ENCODE data around the gene ZSCAN5B.
"Not testable (repeated sequence)": the region's sequence is repeated elsewhere in the genome, so short reads cannot be mapped to it uniquely, and the experiment has no call there.

The ZSCAN5B gene

DNA sequence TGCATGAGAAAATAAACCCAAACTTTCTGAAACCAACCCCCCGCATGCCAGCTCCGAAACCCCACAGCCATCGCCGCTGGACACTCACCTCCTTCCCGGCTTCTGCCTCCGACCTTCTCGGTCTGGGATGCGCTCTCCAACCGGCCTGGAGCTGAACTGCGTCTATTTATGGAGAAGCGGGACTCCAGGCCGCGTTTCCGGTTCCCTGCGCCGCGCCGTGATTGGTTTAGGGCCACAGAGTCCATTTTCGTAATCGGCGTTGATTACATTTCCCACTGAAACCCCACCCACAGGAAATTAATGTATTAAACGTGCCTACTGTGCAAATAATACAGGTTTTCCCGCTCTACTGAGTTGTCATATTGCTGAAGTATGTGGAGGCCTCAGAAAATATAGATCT is at the start of gene ZSCAN5B:
Gene ZSCAN5B (minus strand): TSS at position 138 of the 400 bp plus-strand sequence. CDS start 4,731 bp downstream, outside the sequence.
- DNase-seq: not testable (repeated sequence)

GRCh38 chr19:56245764-56246163 is 48.2 kb upstream of the ZSCAN5B start:
- not testable (repeated sequence) for DNase-seq

DNA sequence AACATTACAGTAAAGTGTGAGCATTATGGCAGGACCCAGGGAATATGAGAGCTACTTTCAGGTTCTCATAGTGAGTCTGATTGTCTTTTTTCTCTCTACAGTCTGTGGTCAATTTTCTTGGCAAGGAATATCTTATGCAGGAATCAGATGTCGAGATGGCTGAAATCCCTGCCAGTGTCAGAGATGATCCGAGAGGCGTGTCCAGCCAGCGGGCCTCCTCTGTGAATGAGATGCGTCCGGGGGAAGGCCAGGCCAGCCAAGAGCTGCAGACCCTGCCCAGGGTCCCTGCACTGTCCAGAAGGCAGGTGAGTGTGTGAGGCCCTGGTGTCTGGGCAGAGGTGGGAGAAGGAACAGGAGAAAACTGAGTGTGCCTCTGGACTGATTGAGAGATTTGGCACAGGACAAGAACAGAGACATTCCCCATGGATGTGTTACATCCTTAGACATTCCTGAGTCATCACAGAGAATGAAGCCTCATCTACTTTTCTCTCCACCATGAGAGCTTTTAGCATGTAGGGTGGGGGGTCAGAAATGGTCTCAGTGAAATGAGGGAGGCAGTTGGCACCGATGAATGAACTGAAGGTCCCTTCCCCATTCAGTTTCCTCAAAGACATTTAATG is 47.6 kb upstream of the ZSCAN5B start:
- DNase-seq: no peak

GRCh38 chr19:56223481-56223880 is 25.9 kb upstream of the ZSCAN5B start:
- no peak for DNase-seq

DNA sequence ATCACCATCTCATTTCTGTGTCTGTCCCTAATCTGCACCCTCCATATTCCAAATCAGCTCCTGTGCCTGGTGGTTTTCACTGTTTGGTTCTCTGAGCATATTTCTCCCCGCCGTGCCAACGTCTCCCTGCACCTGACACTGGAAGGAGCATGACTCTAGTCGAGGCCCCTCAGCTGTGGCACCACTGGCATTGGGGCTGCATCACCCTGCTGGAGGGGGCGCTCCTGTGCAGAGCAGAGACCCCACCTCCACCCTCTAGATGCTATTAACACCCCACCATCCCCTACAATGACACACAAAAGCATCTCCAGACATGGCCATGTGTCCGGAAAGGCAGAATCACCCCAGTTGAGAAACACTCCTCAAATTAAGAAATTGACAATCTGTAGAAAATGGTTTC is 25.3 kb upstream of the ZSCAN5B start:
- DNase-seq: no peak

- DNase-seq: no peak
Measured at GRCh38 chr19:56221851-56222250, 24.3 kb upstream of the ZSCAN5B start.

DNA sequence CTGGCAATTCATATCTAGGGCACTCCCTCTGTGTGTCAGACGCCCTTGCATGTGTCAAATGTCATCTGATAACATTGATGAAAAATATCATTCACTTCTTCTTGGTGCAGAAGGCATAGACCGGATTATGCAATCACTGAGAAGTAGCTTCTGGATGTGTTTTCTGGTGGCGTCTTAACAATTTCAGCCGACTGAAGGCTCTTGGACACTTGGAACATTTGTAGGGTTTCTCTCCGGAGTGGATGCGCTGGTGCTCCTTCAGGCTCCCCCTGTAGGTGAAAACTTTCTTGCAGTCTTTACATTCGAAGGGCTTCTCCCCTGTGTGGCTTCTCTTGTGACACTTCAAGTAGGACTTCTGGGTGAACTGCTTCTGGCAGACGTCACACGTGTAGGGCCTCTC is 23.9 kb upstream of the ZSCAN5B start:
- DNase-seq: not testable (repeated sequence)

DNA sequence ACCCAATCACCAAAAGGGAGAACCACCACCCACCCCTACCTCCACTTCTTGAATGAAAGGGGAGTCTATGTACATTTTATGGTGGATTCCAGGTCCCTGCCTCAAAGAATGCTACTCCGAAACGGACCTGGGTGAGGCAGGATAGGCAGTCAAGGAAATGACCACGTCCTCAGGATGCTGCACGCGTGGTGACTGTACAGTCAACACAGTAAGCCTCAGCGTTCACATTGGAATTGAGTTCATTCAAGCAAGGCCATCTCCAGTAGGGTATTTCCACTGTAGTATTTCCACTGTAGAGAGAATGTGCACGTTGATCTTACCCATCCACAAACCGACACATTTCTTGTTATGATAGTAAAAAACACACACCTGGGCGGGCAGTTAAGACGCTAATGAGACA is 21.4 kb upstream of the ZSCAN5B start:
- DNase-seq: no peak

GRCh38 chr19:56217039-56217949 is 19.7 kb upstream of the ZSCAN5B start:
- no peak for DNase-seq

DNA sequence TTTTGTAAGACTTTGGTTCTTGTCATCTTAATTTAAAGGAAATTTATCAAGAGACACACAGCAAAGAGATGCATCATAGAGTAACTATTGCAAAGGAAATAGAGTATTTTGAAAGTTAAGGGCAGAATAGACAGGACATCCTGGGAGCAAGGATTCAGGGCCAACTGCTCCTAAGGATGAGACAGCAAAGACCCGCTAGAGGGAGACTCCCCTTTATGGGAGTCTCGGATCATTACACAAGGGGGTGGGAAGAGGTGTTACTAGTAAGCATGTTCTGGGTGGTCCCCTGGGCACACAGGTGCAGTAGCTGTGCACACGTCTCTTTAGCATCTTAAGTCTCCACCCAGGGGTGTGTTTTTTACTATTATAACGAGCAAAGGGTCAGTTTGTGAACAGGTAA is 14.1 kb upstream of the ZSCAN5B start:
- no peak for DNase-seq

DNA sequence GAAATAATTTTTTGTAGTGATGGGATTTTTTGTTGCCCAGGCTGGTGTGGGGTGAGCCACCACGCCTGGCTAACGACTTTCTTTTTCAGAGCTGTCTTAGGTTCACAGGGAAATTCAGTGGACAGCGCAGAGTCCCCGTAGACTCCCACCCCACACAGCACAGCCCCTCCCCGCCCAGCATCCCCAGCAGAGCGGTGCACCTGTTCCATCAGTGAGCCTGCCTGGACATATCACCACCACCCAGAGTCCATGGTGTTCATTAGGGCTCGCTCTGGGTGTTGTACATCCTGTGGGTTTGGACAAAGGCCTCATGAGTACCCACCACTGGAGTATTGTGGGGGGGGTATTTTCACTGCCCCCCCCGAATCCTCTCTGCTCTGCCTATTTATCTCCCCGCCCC is 12.5 kb upstream of the ZSCAN5B start:
- not testable (repeated sequence) for DNase-seq

DNA sequence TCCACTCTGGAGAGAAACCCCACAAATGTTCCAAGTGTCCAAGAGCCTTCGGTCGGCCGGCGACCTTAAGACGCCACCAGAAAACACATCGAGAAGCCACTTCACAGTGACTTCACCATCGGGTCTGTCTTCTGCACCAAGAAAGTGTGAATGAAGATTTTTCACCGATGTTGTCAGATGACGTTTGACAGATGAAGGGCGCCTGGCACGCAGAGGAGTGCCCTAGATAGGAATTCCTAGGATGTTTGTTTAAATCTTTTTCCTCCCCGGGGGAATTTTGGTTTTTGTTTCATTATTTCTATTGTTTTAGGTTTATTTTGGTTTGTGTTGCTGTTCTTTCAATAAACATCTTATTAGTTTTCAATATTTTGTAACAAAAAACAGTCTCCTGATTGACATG is 11.5 kb upstream of the ZSCAN5B start:
- DNase-seq: no peak

DNA sequence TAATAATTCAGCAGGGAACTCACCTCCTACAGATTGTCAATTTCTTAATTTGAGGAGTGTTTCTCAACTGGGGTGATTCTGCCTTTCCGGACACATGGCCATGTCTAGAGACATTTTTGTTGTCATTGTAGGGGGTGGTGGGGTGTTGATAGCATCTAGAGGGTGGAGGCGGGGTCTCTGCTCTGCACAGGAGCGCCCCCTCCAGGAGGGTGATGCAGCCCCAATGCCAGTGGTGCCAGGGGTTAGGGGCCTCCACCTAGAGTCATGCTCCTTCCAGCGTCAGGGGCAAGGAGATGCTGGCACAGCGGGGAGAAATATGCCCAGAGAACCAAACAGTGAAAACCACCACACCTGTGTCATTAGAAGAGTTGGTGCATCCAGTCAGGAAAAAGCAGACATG is 10.0 kb upstream of the ZSCAN5B start:
- not testable (repeated sequence) for DNase-seq

- DNase-seq: no peak
Measured at GRCh38 chr19:56201973-56202372, 4.4 kb upstream of the ZSCAN5B start, which contains the start of gene ZSCAN5C. ZSCAN5C (plus strand) TSS chr19:56202273; CDS start chr19:56205914, 3,641 bp downstream.

DNA sequence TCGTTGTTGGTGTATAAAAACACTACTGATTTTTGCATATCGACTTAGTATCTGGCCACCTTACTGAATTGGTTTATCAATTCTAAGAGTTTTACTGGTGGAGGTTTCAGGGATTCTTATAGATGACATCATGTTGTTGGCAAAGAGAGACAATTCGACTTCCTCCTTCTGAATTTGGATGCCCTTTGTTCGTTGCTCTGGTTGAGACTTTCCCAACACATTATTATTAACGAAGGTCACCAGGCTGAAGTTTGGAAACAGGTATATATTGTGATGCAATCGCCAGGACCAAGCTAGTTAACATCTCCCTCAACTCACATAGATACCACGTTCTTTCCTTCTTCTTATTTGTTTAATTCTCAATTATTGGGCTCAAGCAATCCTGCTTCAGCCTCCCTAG is 2.1 kb upstream of the ZSCAN5B start:
- no peak for DNase-seq

DNA sequence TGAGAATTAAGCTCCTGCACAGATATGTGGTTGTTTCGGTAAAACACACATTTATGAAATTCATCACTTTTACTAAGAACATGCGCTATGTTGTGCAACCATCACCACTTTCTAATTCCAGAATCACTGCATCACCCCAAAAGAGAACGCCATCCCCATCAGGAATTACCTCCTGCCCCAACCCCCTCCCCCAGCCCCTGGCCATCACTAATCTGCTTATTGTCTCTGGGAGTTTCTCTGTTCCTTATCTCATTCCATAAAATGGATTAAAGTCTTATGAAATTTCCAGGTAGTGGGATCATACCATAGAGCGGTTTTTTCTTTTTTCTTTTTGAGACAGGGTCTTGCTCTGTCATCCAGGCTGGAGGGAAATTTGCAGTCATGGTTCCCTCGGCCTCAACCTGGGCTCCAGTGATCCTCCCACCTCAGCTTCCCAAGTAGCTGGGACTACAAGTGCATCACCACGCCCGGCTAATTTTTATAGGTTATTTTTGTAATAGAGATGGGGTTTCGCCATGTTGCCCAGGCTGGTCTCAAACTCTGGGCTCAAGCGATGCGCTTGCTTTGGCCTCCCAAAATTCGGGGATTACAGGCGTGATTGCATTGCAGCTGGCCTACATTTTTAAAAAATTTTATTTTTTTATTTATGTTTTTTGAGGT is 3.5 kb downstream of the ZSCAN5B start:
- DNase-seq: no peak

DNA sequence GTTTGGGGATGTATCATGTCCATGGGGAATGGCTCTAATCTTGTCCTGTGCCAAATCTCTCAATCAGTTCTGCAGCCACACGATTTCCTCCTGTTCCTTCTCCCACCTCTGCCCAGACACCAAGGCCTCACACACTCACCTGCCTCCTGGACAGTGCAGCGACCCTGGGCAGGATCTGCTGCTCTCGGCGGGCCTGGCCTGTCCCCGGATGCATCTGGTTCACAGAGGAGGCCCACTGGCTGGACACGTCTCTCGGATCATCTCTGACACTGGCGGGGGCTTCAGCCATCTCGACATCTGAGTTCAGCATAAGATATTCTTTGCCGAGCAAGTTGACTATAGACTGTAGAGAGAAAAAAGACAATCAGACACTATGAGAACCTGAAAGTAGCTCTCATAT is 5.9 kb downstream of the ZSCAN5B start:
- no peak for DNase-seq

DNA sequence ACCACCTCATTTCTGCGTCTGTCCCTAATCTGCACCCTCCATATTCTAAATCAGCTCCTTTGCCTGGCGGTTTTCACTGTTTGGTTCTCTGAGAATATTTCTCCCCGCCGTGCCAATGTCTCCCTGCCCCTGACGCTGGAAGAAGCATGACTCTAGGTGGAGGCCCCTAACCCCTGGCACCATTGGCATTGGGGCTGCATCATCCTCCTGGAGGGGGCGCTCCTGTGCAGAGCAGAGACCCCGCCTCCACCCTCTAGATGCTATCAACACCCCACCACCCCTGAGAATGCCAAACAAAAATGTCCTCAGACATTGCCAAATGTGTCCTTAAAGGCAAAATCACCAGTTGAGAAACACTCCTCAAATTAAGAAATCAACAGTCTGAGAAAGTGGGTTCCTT is 6.5 kb downstream of the ZSCAN5B start:
- no peak for DNase-seq

GRCh38 chr19:56189785-56190184 is 7.8 kb downstream of the ZSCAN5B start:
- no peak for DNase-seq

DNA sequence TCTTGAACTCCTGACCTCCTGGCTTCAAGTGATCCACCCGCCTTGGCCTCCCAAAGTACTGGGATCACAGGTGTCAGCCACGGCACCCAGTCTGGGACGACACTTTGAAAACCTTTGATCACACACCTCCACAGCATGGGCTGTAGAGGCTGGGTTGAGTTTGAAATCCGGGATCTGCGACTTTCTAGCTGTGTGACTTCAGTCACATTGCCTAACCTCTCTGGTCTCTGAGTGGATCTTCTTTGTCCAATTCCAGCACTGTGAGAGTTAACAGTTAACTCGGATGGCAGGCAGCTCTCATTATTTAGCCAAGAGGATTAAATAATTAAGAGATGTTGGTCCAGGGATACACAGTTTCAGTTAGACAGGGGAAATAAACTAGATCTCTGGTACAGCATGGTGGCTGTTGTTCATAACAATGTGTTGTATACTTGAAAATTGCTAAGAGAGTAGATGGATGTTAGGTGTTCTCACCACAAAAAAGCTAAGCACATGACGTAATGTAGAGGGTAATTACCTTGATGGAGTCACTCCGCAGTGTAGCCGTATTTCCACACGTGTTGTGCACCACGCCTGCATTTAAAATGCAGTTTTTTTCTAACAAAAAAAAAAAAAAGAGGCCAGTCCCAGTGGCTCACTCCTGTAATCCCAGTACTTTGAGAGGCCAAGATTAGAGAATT is 19.9 kb downstream of the ZSCAN5B start:
- DNase-seq: no peak

DNA sequence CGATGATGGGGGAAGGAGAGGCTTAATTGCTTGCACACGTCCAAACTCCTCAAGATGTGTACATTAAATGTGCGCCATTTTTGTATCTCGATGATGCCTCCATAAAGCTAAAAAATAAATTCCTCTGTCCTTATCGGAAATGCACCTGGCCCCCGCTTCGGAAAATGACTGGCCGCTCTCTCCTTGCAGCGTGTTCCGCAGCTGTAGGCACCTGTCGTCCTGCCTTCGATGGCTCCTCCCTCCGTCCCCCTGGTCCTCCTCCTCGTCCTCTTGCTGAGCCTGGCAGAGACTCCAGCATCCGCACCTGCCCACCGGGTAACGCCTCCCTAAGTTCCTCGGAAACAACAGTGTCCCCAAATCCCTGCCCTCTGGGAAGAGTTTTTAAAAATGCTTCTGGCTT is 20.7 kb downstream of the ZSCAN5B start:
- no peak for DNase-seq

DNA sequence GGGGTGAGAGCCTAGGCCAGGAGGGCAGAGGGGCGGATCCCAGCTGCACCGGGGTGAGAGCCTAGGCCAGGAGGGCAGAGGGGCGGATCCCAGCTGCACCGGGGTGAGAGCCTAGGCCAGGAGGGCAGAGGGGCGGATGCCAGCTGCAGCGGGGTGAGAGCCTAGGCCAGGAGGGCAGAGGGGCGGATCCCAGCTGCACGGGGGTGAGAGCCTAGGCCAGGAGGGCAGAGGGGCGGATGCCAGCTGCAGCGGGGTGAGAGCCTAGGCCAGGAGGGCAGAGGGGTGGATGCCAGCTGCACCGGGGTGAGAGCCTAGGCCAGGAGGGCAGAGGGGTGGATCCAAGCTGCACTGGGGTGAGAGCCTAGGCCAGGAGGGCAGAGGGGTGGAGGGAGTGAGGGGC is 21.3 kb downstream of the ZSCAN5B start:
- DNase-seq: not testable (repeated sequence)

DNA sequence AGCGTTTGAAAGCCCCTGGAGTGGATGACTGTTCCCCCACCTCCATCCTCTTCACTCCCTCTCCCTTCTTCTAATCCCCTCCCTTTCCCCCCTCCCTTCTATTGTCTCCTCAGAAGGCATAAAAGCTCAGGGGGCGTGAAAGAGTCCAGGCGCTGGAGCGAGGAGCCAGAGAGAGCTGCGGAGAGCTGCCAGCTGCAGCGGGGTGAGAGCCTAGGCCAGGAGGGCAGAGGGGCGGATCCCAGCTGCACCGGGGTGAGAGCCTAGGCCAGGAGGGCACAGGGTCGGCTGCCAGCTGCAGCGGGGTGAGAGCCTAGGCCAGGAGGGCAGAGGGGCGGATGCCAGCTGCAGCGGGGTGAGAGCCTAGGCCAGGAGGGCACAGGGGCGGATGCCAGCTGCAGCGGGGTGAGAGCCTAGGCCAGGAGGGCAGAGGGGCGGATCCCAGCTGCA is 21.7 kb downstream of the ZSCAN5B start, which contains the start of gene GALP:
Gene GALP (plus strand): TSS at position 148 of the 447 bp plus-strand sequence. CDS start 1,101 bp downstream, outside the sequence.
- not testable (repeated sequence) for DNase-seq
